Measurements from ENCODE around the gene MASP2.
"Not testable (repeated sequence)": the region's sequence is repeated elsewhere in the genome, so short reads cannot be mapped to it uniquely, and the experiment has no call there.

Gene MASP2

GRCh38 chr1:11037740-11038182 lies 9.3 kb downstream of the MASP2 start:
- Mint-ChIP-seq H3K4me3 (no peak overlapping the region), H3K36me3 (ENCODE audit: low read depth) (no peaks in the 10 kb centered on the region), H3K27ac (no peak overlapping the region), H3K9me3 (no peaks in the 10 kb centered on the region), H3K4me1 (ENCODE audit: low read depth) (peaks cover 4% of the 10 kb centered on the region), H3K27me3 (ENCODE audit: low read depth) (peaks cover 2% of the 10 kb centered on the region)
- peak; percentile 78 for DNase-seq (ENCODE audit: low spot score)

DNA sequence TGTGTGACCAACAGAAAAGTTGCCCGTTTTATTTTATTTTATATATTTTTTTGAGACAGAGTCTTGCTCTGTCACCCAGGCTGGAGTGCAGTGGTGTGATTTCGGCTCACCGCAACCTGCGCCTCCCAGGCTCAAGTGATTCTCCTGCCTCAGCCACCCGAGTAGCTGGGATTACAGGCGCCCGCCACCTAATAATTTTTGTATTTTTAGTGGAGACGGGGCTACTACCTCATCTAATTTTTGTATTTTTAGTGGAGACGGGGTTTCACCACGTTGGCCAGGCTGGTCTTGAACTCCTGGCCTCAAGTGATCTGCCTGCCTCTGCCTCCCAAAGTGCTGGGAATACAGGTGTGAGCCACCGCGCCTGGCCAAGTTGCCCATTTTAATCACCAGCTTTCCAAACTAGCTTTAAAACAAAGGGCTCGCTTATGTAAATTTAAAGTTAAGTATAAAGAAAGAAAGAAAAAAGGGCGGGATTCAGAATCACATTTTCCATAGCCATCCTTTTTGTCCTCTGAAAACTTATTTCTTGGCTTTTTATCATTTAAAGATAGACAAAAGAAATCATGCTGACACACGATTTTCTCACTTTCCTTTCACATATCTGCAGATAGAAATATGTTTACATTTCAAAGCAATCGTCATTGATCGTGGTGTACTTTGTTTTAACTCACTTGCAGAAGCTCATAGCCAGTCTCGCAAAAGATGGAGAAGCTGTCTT lies 9.9 kb downstream of the MASP2 start:
- H3K27ac Mint-ChIP-seq; H3K9me3 Mint-ChIP-seq; DNase-seq (ENCODE audit: low spot score); H3K4me1 Mint-ChIP-seq (ENCODE audit: low read depth); H3K4me3 Mint-ChIP-seq; H3K36me3 Mint-ChIP-seq (ENCODE audit: low read depth); H3K27me3 Mint-ChIP-seq (ENCODE audit: low read depth): not testable (repeated sequence)

GRCh38 chr1:11031624-11032262 lies 15.3 kb downstream of the MASP2 start:
- Mint-ChIP-seq H3K27ac (no peak overlapping the region), H3K9me3 (no peaks in the 10 kb centered on the region), H3K4me3 (no peak overlapping the region), H3K27me3 (ENCODE audit: low read depth) (no peaks in the 10 kb centered on the region), H3K36me3 (ENCODE audit: low read depth) (peaks cover 20% of the 10 kb centered on the region), H3K4me1 (ENCODE audit: low read depth) (no peaks in the 10 kb centered on the region)
- DNase-seq (ENCODE audit: low spot score) = no peak

DNA sequence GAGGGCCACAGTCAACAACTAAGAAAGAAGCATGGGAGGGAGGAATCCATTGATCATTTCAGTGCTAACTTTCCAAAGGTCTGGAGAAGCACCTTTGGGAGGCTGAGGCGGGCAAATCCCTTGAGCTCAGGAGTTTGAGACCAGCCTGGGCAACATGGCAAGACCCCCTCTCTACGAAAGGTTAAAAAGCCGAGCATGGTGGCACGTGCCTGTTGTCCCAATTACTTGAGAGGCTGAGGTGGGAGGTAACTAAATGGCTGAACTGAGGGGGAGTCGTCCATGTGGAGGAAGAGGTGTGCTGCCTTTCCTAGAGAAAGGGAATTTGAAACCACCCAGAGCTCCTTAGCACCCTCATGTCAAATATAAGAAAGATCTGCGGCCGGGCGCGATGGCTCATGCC lies 16.2 kb downstream of the MASP2 start:
- no peak overlapping the region for H3K27ac Mint-ChIP-seq

DNA sequence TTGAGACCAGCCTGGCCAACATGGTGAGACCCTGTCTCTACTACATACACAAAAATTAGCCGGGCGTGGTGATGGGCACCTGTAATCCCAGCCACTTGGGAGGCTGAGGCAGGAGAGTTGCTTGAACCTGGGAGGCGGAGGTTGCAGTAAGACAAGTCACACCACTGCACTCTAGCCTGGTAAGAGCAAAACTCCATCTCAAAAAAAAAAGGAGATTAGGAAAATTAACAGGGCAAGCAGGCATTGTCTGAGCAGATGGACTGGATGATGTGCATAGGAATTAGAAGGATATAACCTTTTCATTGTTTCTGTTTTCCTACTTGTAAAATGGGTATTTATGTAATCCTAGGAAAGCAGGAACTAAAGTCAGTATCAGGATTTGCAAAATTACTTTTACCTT lies 19.0 kb downstream of the MASP2 start:
- Mint-ChIP-seq H3K27me3 (ENCODE audit: low read depth) (no peaks in the 10 kb centered on the region), H3K4me3 (no peak overlapping the region), H3K9me3 (no peaks in the 10 kb centered on the region), H3K4me1 (ENCODE audit: low read depth) (peaks cover 5% of the 10 kb centered on the region), H3K36me3 (ENCODE audit: low read depth) (peaks cover 46% of the 10 kb centered on the region), H3K27ac (no peak overlapping the region)
- no peak for DNase-seq (ENCODE audit: low spot score)

More for the DNA sequence above, 16.2 kb downstream of the MASP2 start:
- no peak overlapping the region for H3K4me3 Mint-ChIP-seq
- no peak for DNase-seq (ENCODE audit: low spot score)
- no peaks in the 10 kb centered on the region for H3K9me3 Mint-ChIP-seq
- H3K36me3 Mint-ChIP-seq (ENCODE audit: low read depth) = peaks cover 21% of the 10 kb centered on the region
- H3K27me3 Mint-ChIP-seq (ENCODE audit: low read depth) = no peaks in the 10 kb centered on the region
- no peaks in the 10 kb centered on the region for H3K4me1 Mint-ChIP-seq (ENCODE audit: low read depth)

DNA sequence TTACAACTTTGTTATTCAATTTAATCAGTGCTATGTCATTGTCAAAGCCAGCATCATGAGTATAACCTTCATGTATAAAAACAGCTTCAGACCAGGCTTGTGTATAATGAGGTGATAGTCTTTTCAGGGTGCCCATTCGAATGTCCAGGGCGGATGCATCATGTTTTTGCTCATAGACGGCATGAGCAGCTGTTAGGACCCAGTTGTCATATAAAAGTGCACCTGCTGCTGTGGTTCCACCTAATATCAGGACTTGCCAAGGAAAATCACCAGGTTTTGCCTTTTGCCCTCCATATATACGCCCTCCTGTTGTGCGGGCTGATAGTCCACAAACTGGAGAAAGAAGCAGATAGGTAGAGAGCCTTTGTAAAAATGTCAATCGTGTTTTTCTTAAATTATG lies 19.7 kb downstream of the MASP2 start:
- Mint-ChIP-seq H3K4me3 (no peak overlapping the region), H3K4me1 (ENCODE audit: low read depth) (peaks cover 8% of the 10 kb centered on the region), H3K27me3 (ENCODE audit: low read depth) (no peaks in the 10 kb centered on the region), H3K9me3 (no peaks in the 10 kb centered on the region), H3K36me3 (ENCODE audit: low read depth) (peaks cover 52% of the 10 kb centered on the region), H3K27ac (no peak overlapping the region)
- no peak for DNase-seq (ENCODE audit: low spot score)

DNA sequence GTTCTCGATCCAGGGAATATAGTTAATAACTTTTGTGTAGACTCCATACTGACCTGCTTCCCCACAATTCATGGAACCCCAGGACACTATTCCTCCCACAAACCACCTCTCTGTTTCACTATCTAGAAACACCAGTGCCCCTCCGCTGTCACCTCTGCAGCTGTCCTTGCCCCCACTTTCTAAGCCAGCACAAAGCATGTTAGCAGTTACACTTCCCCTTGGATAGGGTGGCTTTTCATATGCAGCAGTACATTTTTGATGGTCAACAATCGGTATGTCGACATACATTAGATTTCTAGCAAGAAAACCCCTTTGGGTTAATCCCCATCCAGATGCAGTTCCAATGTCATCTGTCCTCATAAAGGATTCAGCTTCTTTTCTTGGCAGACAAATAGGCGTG lies 20.1 kb downstream of the MASP2 start:
- DNase-seq (ENCODE audit: low spot score) = no peak
- no peaks in the 10 kb centered on the region for H3K9me3 Mint-ChIP-seq
- peaks cover 8% of the 10 kb centered on the region for H3K4me1 Mint-ChIP-seq (ENCODE audit: low read depth)
- no peak overlapping the region for H3K27ac Mint-ChIP-seq
- no peak overlapping the region for H3K4me3 Mint-ChIP-seq
- peaks cover 54% of the 10 kb centered on the region for H3K36me3 Mint-ChIP-seq (ENCODE audit: low read depth)
- H3K27me3 Mint-ChIP-seq (ENCODE audit: low read depth) = no peaks in the 10 kb centered on the region

DNA sequence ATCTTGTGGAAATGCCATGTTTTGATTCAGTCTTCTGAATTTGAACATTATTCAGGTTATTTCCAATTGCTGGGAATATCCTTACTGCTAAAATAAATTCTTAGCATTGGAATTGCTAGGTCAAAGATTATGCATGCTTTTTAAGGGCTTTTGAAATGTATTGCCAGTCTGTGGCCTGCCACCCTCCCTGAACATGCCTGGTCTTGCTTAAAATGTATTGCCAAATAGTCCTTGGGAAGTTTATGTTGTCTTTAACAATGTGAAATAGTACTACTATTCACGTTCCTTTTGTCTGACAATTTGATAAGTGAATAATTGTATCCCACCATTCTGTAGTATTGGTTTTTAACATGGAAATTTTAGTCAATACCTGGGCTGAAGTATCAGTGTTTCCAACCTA lies 21.0 kb downstream of the MASP2 start:
- Mint-ChIP-seq H3K4me1 (ENCODE audit: low read depth) (peaks cover 8% of the 10 kb centered on the region), H3K27me3 (ENCODE audit: low read depth) (no peaks in the 10 kb centered on the region), H3K27ac (no peak overlapping the region), H3K9me3 (no peaks in the 10 kb centered on the region), H3K4me3 (no peak overlapping the region), H3K36me3 (ENCODE audit: low read depth) (peaks cover 62% of the 10 kb centered on the region)
- DNase-seq (ENCODE audit: low spot score) = no peak

GRCh38 chr1:11025618-11026017 lies 21.4 kb downstream of the MASP2 start:
- no peak overlapping the region for H3K4me3 Mint-ChIP-seq
- no peaks in the 10 kb centered on the region for H3K27me3 Mint-ChIP-seq (ENCODE audit: low read depth)
- no peak for DNase-seq (ENCODE audit: low spot score)
- H3K36me3 Mint-ChIP-seq (ENCODE audit: low read depth) = peaks cover 57% of the 10 kb centered on the region
- no peak overlapping the region for H3K27ac Mint-ChIP-seq
- peaks cover 8% of the 10 kb centered on the region for H3K4me1 Mint-ChIP-seq (ENCODE audit: low read depth)
- no peaks in the 10 kb centered on the region for H3K9me3 Mint-ChIP-seq

DNA sequence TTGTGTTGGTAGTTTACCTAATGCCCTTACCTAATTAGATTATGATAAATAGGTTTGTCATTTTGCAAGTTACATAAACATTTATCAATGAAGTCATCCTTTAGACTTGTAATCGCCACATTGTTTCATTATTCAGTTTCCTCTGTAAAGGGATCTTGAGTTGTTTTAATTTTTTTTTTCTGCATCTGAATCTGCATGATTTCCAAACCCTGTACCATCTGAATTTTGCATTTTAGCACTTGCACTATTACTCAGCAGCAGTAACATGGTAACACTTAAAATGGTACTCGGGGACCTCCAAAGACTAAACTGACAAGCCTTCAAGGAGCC lies 22.2 kb downstream of the MASP2 start:
- Mint-ChIP-seq H3K27me3 (ENCODE audit: low read depth) (no peaks in the 10 kb centered on the region), H3K4me3 (no peak overlapping the region), H3K9me3 (no peaks in the 10 kb centered on the region), H3K36me3 (ENCODE audit: low read depth) (peaks cover 57% of the 10 kb centered on the region), H3K4me1 (ENCODE audit: low read depth) (peaks cover 8% of the 10 kb centered on the region), H3K27ac (no peak overlapping the region)
- DNase-seq (ENCODE audit: low spot score) = no peak

GRCh38 chr1:11024154-11024873 lies 22.7 kb downstream of the MASP2 start:
- DNase-seq (ENCODE audit: low spot score) = no peak
- H3K9me3 Mint-ChIP-seq = no peaks in the 10 kb centered on the region
- H3K4me3 Mint-ChIP-seq = no peak overlapping the region
- peak overlapping the region; percentile 45 for H3K27ac Mint-ChIP-seq
- peaks cover 60% of the 10 kb centered on the region for H3K36me3 Mint-ChIP-seq (ENCODE audit: low read depth)
- peaks cover 8% of the 10 kb centered on the region for H3K4me1 Mint-ChIP-seq (ENCODE audit: low read depth)
- no peaks in the 10 kb centered on the region for H3K27me3 Mint-ChIP-seq (ENCODE audit: low read depth)

DNA sequence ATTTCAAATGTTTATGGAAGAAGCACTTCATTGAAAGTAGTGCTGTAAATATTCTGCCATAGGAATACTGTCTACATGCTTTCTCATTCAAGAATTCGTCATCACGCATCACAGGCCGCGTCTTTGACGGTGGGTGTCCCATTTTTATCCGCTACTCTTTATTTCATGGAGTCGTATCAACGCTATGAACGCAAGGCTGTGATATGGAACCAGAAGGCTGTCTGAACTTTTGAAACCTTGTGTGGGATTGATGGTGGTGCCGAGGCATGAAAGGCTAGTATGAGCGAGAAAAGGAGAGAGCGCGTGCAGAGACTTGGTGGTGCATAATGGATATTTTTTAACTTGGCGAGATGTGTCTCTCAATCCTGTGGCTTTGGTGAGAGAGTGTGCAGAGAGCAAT lies 23.8 kb downstream of the MASP2 start:
- Mint-ChIP-seq H3K27me3 (ENCODE audit: low read depth) (no peaks in the 10 kb centered on the region), H3K4me3 (no peak overlapping the region), H3K4me1 (ENCODE audit: low read depth) (peaks cover 8% of the 10 kb centered on the region), H3K9me3 (no peaks in the 10 kb centered on the region), H3K27ac (no peak overlapping the region), H3K36me3 (ENCODE audit: low read depth) (peaks cover 69% of the 10 kb centered on the region)
- DNase-seq (ENCODE audit: low spot score) = no peak

DNA sequence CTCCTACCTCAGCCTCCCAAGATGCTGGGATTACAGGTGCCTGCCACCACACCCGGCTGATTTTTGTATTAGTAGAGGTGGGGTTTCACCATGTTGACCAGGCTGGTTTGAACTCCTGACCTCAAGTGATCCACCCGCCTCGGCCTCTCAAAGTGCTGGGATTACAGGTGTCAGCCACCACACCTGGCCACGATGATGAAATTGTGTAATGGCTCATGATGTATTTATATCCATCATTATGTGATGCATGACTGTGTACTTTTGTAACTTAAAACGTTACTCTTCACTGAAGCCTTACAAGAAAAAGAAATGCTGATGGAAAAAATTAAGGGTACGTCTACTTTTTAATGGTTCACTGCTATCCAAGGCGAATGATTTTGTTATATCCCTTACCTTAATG lies 27.1 kb downstream of the MASP2 start:
- no peak for DNase-seq (ENCODE audit: low spot score)
- H3K9me3 Mint-ChIP-seq = no peaks in the 10 kb centered on the region
- H3K27ac Mint-ChIP-seq = no peak overlapping the region
- H3K27me3 Mint-ChIP-seq (ENCODE audit: low read depth) = no peaks in the 10 kb centered on the region
- no peak overlapping the region for H3K4me3 Mint-ChIP-seq
- H3K4me1 Mint-ChIP-seq (ENCODE audit: low read depth) = peaks cover 8% of the 10 kb centered on the region
- H3K36me3 Mint-ChIP-seq (ENCODE audit: low read depth) = peaks cover 68% of the 10 kb centered on the region

GRCh38 chr1:11019358-11019757 lies 27.7 kb downstream of the MASP2 start:
- peaks cover 12% of the 10 kb centered on the region for H3K4me1 Mint-ChIP-seq (ENCODE audit: low read depth)
- not testable (repeated sequence) for H3K9me3 Mint-ChIP-seq; H3K4me3 Mint-ChIP-seq; DNase-seq (ENCODE audit: low spot score); H3K27me3 Mint-ChIP-seq (ENCODE audit: low read depth); H3K27ac Mint-ChIP-seq
- H3K36me3 Mint-ChIP-seq (ENCODE audit: low read depth) = peaks cover 69% of the 10 kb centered on the region
